ENCODE results near the gene FAM181B.

The FAM181B gene, protein sequence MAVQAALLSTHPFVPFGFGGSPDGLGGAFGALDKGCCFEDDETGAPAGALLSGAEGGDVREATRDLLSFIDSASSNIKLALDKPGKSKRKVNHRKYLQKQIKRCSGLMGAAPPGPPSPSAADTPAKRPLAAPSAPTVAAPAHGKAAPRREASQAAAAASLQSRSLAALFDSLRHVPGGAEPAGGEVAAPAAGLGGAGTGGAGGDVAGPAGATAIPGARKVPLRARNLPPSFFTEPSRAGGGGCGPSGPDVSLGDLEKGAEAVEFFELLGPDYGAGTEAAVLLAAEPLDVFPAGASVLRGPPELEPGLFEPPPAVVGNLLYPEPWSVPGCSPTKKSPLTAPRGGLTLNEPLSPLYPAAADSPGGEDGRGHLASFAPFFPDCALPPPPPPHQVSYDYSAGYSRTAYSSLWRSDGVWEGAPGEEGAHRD

DNA sequence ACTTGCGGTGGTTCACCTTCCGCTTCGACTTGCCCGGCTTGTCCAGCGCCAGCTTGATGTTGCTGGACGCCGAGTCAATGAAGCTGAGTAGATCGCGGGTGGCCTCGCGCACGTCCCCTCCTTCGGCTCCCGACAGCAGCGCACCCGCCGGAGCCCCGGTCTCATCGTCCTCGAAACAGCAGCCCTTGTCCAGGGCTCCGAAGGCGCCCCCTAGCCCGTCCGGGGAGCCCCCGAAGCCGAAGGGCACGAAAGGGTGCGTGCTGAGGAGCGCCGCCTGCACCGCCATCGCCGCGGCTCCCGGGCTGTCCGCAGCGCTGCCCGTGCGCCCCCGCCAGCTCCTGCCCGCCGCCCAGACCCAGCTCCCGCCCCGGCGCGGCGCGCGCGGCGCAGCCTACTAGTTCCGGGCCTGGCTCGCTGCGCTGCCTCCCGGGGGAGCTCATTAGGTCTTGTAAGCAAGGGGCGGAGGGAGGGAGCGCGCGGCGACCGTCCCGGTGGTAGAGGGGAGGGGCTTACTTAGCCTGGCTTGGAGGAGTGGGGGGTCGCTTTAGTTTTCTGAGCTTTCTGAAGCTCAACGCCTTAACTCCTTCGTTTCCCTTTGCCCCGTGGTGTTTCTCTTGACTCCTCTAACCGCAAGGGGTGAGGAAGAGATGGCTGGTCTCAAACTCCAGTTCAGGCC is at the start of gene FAM181B:
Gene FAM181B, minus strand, starts transcription at position 421 of the 676 bp plus-strand sequence. Its CDS starts 135 bp downstream, at position 286.
- DNase-seq: no peak

DNA sequence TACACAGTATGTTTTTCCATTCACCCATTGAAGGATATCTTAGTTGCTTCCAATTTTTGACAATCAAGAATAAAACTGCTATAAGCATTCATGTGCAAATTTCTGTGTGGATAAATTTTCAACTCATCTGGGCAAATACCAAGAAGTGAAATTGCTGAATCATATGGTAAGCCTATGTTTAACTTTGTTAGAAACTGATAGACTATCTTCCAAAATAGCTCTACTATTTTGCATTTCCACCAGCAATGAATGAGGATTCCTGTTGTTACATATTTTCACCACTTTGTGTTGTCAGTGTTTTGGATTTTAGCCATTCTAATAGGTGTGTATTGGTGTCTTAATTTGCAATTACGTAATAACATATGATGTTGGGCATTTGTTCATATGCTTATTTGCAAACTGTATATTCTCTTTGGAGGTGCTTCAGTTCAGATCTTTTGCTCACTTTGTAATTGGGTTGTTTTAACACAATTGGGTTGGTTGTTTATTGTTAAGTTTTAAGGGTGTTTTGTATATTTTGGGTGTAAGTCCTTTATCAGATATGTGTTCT is 49.2 kb upstream of the FAM181B start:
- peak; percentile 73 for DNase-seq

GRCh38 chr11:82778776-82779175 is 45.1 kb upstream of the FAM181B start:
- no peak for DNase-seq

DNA sequence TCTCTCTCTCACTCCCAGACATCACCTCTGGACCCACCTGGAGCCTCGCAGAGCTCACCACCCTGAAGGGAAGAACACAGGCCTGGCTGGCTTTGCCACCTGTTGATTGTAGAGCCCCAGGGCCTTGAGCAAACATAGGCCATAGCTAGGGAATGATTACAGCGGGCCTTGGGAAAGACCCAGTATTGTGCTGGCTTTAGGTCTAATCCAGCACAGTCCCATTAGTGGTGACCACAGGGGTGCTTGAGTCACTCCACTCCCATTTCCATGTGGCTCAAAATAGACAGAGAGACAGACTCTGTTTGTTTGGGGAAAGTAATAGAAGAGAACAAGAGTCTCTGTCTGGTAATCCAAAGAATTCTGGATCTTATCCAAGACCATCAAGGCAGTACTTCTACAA is 42.7 kb upstream of the FAM181B start:
- DNase-seq: no peak

GRCh38 chr11:82775736-82776346 is 42.2 kb upstream of the FAM181B start:
- peak; percentile 97 for DNase-seq

DNA sequence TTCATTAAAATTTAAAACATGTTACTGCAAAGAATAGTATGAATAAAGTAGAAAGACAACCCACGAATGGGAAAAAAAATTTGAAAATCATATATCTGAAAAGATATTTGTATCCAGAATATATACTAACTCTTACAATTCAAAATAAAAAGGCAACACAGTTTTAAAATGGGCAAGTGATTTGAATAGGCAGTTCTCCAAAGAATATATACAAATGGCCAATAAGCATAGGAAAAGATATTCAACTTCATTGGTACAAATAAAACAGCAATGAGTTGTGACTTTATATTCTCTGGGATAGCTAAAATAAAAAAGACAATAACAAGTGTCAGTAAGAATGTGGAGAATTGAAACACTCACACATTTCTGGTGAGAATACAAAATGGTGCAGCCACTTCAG is 41.6 kb upstream of the FAM181B start:
- no peak for DNase-seq

GRCh38 chr11:82771781-82772180 is 38.1 kb upstream of the FAM181B start:
- no peak for DNase-seq

- peak; percentile 66 for DNase-seq
Measured at GRCh38 chr11:82767123-82767522, 33.5 kb upstream of the FAM181B start.

DNA sequence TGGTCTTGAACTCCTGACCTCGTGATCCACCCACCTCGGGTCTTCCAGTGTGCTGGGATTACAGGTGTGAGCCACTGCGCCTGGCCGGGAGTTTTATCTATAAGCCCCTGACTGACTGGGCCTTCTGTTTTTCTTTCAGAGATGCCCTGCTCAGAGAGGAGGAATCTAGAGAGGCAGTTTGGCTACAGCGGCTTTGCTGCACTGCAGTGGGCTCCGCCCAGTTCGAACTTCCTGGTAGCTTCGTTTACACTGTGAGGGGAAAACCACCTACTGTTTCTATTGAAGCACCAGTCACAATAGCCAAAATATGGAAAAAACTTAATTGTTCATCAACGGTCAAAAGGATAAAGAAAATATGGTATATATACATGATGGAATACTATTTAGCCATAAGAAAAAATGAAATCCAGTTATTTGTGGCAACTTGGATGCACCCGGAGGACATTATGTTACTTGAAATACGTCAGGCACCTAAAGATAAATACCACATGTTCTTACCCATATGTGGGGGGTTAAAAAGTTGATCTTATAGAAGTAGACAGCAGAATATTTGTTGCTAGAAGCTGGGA is 31.9 kb upstream of the FAM181B start:
- DNase-seq: peak; percentile 48

- DNase-seq: peak; percentile 62
Measured at GRCh38 chr11:82763167-82763566, 29.5 kb upstream of the FAM181B start.

GRCh38 chr11:82759649-82760048 is 26.0 kb upstream of the FAM181B start:
- DNase-seq: no peak

DNA sequence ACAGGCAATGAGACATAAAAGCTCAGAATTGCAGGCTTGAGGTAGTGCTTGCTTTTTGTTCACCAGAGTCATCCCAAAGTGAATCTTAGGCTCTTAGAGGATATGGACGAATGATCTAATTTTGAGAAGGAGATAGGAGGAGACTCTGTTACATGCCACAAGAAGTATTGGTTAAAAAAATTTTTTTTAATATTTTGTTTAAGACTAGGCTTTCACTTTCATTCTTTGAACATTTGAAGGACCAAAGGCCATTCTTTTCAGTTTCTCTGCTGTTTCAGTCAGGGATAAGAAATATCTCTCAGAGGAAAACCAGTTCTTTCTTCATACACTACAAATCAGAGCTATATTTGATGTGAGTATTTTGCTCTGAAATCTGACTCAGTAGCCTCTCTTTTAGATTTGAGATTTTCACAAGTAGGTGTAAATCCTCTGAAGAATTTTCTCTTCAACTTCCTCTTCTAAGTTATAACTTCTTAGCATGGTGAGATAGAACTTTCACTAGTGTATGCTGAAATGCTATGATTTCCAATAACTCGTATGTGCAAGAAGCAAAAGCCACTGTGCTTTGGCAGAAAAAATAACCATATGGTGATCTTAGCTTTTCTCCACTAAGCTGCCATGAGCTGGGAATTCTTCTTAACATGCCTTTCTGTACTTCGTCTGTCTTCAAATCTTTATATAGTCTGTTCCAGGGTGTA is 24.1 kb upstream of the FAM181B start:
- peak; percentile 78 for DNase-seq

DNA sequence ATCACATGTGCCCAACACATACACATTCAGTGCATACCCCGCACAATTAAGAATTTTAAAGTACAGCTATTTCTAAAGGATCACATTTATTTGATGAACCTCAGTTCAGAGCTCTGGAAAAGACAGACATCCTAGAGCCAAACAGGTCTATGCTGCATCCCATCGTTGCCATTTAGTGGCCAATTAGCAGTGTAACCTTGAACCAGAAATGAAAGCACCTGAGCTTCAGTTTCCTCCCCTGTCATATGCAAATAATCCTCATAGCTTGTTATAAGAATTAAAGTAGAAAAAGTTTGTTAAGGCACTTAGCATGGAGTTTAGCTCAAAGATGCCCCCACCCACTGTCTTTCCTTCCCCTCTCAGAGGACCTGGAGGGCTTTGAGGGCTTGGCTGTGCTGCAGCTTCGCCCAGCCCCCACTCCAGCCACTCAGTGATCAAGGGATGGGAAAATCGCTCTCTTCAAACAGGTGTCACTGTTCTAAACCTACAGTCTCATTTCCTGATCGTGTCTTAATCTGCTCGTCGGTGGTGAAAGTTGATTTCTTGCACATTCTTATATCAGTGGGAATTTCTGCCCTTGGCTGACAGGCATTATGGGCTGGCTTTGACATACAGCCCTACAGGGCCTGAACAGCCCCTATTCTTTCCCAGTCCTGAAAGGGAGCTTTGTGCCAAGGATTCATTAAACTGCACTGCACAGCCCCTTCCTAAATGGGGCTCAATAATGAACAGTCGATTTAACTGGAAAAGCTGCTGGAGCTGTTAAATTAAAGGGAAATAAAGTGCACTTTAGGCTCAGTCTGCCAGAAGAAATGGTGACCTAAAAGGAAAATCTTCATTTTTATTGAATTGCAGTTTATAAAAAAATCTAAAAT is 23.3 kb upstream of the FAM181B start:
- no peak for DNase-seq

- no peak for DNase-seq
Measured at GRCh38 chr11:82754410-82754809, 20.7 kb upstream of the FAM181B start.

DNA sequence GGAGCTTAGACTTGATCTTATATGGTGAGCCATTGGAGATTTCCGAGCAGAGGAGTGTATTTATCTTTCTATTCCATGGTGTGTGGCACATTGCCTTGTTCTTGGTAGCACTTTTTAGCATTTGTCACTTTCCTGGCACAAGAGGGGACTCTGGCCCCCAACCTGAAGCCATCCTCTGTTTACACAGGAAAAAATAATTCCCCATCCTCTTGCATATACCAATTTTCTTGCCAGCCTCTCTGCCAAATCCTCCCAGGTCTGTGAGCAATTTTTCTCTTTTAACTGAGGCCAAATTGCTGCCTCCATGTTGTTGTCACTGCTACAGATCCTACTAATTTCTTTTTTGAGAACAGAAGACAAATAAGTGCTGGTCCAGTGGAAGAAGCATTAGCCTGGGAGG is 20.3 kb upstream of the FAM181B start:
- DNase-seq: no peak

GRCh38 chr11:82752801-82753200 is 19.1 kb upstream of the FAM181B start:
- DNase-seq: no peak

DNA sequence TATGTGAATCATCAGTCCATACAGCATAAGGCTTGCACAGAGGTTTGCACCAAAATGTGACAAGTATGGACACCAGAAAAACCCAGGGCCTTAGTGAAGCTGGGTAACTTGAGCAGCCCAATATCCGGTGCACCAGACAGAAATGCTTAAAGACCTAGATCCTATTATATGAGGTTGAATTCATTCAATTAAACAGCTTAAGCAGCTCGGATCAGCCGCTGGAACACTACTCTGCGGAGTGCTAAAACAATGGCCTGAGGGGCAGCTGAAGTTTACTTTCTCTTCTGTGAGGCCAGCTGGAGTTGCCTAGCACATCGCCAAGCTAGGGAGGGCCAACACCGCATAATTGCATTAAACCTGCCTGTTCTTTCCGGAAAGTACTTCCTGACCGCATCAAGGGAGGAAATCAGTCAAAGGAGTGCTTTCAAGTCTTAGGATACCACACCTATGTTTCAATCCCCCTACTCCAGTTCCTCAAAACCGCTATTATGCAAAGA is 17.0 kb upstream of the FAM181B start:
- no peak for DNase-seq

- DNase-seq: no peak
Measured at GRCh38 chr11:82747471-82747870, 13.8 kb upstream of the FAM181B start.

DNA sequence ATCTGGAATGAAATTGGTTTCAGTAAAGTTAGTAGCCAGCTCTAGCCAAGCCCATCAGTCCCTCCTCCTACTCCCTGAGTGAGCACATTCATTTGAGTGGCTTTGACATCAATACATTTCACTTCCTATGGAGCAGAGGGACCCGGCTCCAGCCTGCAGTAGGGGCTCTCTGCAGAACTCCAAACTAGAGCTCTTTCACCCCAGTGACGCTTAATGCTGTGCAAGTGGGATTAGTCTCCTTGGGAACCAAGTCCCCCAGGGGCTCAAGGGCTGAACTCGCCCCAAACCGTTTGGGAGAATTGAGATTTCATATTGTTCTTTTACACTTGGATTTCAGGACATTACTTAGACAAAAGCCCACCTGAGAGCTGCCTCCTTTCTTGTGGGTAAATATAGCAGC is 4.4 kb upstream of the FAM181B start:
- no peak for DNase-seq

- no peak for DNase-seq
Measured at GRCh38 chr11:82734120-82734479, 436 bp upstream of the FAM181B start.

- DNase-seq: no peak
Measured at GRCh38 chr11:82732734-82733443, 775 bp downstream of the FAM181B start.

All from OCI-M1 (cell line).